ENCODE measurements around the gene FADS3. TPM values are rescaled to one million over a fixed set of nuclear protein-coding genes. Genes with fewer than 3 reads are reported as not detected.

Gene FADS3
- total and polyA plus RNA-seq, 2 donors (not counting 3 experiments of a cell fraction or from before 2014, with no cell fraction given): 216 to 346 TPM

DNA sequence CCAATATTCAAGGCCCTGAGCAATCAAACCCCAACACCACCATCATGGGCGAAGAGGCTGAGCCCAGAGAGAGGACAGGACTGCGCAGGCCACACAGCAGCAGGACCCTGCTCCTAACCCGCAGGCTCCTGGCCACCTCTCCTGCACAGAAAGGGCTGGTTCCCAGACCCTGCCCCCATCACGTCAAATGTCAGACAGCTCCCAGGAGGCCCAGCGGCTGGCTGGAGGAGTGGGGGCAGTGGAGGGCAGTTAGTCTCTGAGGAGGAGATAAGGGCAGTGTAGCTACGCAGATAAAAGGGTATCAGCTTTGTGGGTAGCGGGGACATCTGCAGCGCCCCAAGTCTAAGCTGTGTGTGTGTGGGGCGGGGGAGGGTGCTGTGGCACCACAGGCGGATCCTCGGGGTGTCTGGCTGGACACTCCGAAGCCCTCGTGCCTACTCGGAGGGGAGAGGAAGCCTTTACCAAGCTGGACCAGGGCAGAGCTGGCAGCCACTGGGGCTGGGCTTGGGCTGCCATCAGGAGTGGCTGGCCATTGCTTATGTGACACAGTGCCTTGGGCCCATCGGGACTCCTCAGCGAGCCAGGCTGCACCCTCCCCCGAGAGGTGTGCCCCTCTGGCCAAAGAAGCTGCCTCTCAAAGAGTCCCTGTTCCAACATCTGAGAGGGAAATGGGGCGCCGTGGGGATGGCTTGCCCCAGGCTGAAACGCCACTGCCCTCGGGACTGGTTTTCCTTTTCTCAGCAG, 21.5 kb downstream of the FADS3 start:
- Histone ChIP-seq H3K9me1 (replicated peaks; ENCODE audit: control insufficient read depth, extremely low read depth, insufficient read depth, low read length) (no peaks in the 10 kb centered on the region), H3K4me2 (ENCODE audit: insufficient read depth, low read length) (no peak overlapping the region), H3K36me3 (ENCODE audit: control insufficient read depth in 2 of 2, extremely low read depth in 1 of 2, insufficient read depth in 2 of 2, low read length in 2 of 2) (peaks cover 4 to 5% of the 10 kb centered on the region in 2 experiments), H3K9me3 (replicated peaks; ENCODE audit: control insufficient read depth, insufficient read depth, low read length) (no peaks in the 10 kb centered on the region), H3K79me2 (ENCODE audit: control insufficient read depth, insufficient read depth, low read length) (no peaks in the 10 kb centered on the region), H3K9ac (replicated peaks; ENCODE audit: extremely low read depth, insufficient read depth, low read length) (no peak overlapping the region), H3K27ac (ENCODE audit: insufficient read depth, low read depth, low read length) (no peak overlapping the region), H2AFZ (ENCODE audit: low read depth, low read length) (no peak overlapping the region), H3K27me3 (ENCODE audit: control insufficient read depth in 2 of 2, insufficient read depth in 2 of 2, low read length in 2 of 2) (no peaks in the 10 kb centered on the region), H3K4me3 (replicated peaks in 1 of 3; ENCODE audit: insufficient read depth in 1 of 3, low read depth in 1 of 3, low read length in 3 of 3) (no peak overlapping the region), H3K4me1 (ENCODE audit: control insufficient read depth, extremely low read depth, insufficient read depth, low read length) (peaks cover 9% of the 10 kb centered on the region), H4K20me1 (replicated peaks; ENCODE audit: control insufficient read depth, extremely low read depth, insufficient read depth, low read length) (no peaks in the 10 kb centered on the region)
- ChIA-PET CTCF (interaction anchor here (0.8 to 6.6 kb wide), 16 partner anchors 11 to 238 kb away, joined by 3 to 127 read pairs (median 15); no protein-coding TSS in a partner anchor), POLR2A (interaction anchor here (0.6 kb wide), 1 partner anchor 35 kb away, joined by 5 read pairs; no protein-coding TSS in a partner anchor)
- TF ChIP-seq EZH2 (IDR thresholded peaks at IDR 0.05; ENCODE audit: borderline replicate concordance, low read depth, low read length, severe bottlenecking): no peak
- no peak for TF ChIP-seq POLR2AphosphoS5 (IDR thresholded peaks at IDR 0.05; ENCODE audit: insufficient read depth, low read depth, low read length)
- TF ChIP-seq GATA2 (IDR thresholded peaks at IDR 0.05; ENCODE audit: insufficient read depth, insufficient read length, low read depth, low read length): no peak
- TF ChIP-seq, protein P1, sequence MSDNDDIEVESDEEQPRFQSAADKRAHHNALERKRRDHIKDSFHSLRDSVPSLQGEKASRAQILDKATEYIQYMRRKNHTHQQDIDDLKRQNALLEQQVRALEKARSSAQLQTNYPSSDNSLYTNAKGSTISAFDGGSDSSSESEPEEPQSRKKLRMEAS (IDR thresholded peaks at IDR 0.05; ENCODE audit: insufficient read depth, insufficient read length): no peak
- TF ChIP-seq FOS (IDR thresholded peaks at IDR 0.05; ENCODE audit: borderline replicate concordance, insufficient read depth, low read length): no peak
- no peak for TF ChIP-seq POLR2A (IDR thresholded peaks at IDR 0.05; ENCODE audit: low read depth, low read length)
- TF ChIP-seq CTCF (IDR thresholded peaks at IDR 0.05; ENCODE audit: extremely low read depth in 1 of 2, insufficient read depth in 1 of 2, low read depth in 1 of 2, low read length in 2 of 2): no peak
- no peak for TF ChIP-seq JUN (IDR thresholded peaks at IDR 0.05; ENCODE audit: borderline replicate concordance, insufficient read depth, insufficient read length, low read depth)
- no peak for TF ChIP-seq MYC (IDR thresholded peaks at IDR 0.05; ENCODE audit: low read depth, low read length)
- DNase-seq (ENCODE audit: low read depth, low spot score): no peak
- intact Hi-C loops (cut with micrococcal nuclease) (no loop called here), dilution Hi-C loops (cut with MboI; ENCODE audit: extremely low pct_ligation_motif_present, low sequenced_read_pairs) (no loop called here)
- BruUV-seq (replicated peaks): no TSS peak
- no peak for FAIRE-seq
